HG03378 (cell line): ENCODE data around the gene FBXO15.
A peak's percentile ranks its signal among the peaks of the same experiment; 100 is the strongest.

Experiments
- ATAC-seq: cut with Tn5 transposase; IDR thresholded peaks from one replicate; pipeline ENCODE4 v1.9.1; 2021; ENCODE audit warnings: mild to moderate bottlenecking, moderate library complexity; ENCODE audit not compliant: unreplicated experiment

The FBXO15 gene

GRCh38 chr18:74115046-74115445 is 32.6 kb downstream of the FBXO15 start:
- no peak for ATAC-seq

- ATAC-seq, result no peak
Measured at GRCh38 chr18:74114116-74114515, 33.5 kb downstream of the FBXO15 start.

- ATAC-seq, result no peak
Measured at GRCh38 chr18:74113711-74114110, 33.9 kb downstream of the FBXO15 start.

- ATAC-seq, result no peak
Measured at GRCh38 chr18:74110976-74111375, 36.7 kb downstream of the FBXO15 start.

GRCh38 chr18:74110149-74110548 is 37.5 kb downstream of the FBXO15 start:
- no peak for ATAC-seq

- no peak for ATAC-seq
Measured at GRCh38 chr18:74108460-74108859, 39.2 kb downstream of the FBXO15 start.

- ATAC-seq, result no peak
Measured at GRCh38 chr18:74097803-74098202, 49.8 kb downstream of the FBXO15 start.

- ATAC-seq, result no peak
Measured at GRCh38 chr18:74092922-74093321, 54.7 kb downstream of the FBXO15 start.

GRCh38 chr18:74084184-74084855 is 63.3 kb downstream of the FBXO15 start:
- no peak for ATAC-seq

GRCh38 chr18:74083557-74083952 is 64.1 kb downstream of the FBXO15 start:
- ATAC-seq, result no peak

GRCh38 chr18:74082742-74083556 is 64.7 kb downstream of the FBXO15 start:
- peak; percentile 3 for ATAC-seq

GRCh38 chr18:74081966-74082741 is 65.5 kb downstream of the FBXO15 start:
- ATAC-seq, result peak; percentile 79

GRCh38 chr18:74078257-74078656 is 69.4 kb downstream of the FBXO15 start:
- ATAC-seq, result no peak

GRCh38 chr18:74074668-74075564 is 72.7 kb downstream of the FBXO15 start:
- ATAC-seq, result no peak

- ATAC-seq, result no peak
Measured at GRCh38 chr18:74073957-74074667, 73.5 kb downstream of the FBXO15 start.

GRCh38 chr18:74069178-74070050 is 78.2 kb downstream of the FBXO15 start:
- ATAC-seq, result no peak

- ATAC-seq, result no peak
Measured at GRCh38 chr18:74068296-74068695, 79.3 kb downstream of the FBXO15 start.

- no peak for ATAC-seq
Measured at GRCh38 chr18:74066018-74066417, 81.6 kb downstream of the FBXO15 start.

- no peak for ATAC-seq
Measured at GRCh38 chr18:74065366-74065765, 82.3 kb downstream of the FBXO15 start.
